ENCODE results near the gene KRTAP10-12. TPM values are rescaled to one million over a fixed set of nuclear protein-coding genes. Genes with fewer than 3 reads are reported as not detected.

KRTAP10-12 gene
- total and polyA plus RNA-seq, 2 of the 4 experiments (the other 2 are of a cell fraction), result not detected

DNA sequence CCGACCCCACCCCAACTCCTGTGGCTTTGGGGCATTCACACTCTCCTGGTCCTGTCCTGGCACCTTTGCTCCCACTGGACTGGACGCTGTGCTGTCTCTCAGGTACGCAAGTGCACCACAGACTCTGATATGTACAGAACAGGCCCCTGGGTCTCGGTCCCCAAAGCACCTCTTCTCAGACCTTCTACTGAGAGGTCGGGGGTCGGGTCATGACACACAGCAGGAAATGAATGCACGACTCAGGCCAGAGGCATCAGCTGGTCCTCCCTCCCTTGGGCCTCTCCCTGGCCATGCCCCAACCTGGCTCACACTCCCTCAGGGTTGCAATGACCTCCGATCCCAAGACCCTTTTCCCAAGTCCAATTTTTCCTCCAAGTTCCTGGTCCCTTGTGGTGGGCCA is 1.8 kb upstream of the KRTAP10-12 start:
- CTCF ChIA-PET, result no interaction called here
- no peak overlapping the region for H3K4me2 ChIP-seq (ENCODE audit: low read depth, low read length)
- no peak overlapping the region for H3K4me3 ChIP-seq (ENCODE audit: insufficient read depth, low read depth, low read length)
- POLR2A ChIA-PET (ENCODE audit: unreplicated experiment), result no interaction called here
- no peak overlapping the region for H3K27ac ChIP-seq (ENCODE audit: insufficient read depth, low read length)
- no peak for TF ChIP-seq NFE2L2 (IDR thresholded peaks at IDR 0.05; ENCODE audit: low read depth, low read length)
- no peak for TF ChIP-seq BHLHE40 (IDR thresholded peaks at IDR 0.05; ENCODE audit: low read depth, low read length)
- TF ChIP-seq, protein P1, sequence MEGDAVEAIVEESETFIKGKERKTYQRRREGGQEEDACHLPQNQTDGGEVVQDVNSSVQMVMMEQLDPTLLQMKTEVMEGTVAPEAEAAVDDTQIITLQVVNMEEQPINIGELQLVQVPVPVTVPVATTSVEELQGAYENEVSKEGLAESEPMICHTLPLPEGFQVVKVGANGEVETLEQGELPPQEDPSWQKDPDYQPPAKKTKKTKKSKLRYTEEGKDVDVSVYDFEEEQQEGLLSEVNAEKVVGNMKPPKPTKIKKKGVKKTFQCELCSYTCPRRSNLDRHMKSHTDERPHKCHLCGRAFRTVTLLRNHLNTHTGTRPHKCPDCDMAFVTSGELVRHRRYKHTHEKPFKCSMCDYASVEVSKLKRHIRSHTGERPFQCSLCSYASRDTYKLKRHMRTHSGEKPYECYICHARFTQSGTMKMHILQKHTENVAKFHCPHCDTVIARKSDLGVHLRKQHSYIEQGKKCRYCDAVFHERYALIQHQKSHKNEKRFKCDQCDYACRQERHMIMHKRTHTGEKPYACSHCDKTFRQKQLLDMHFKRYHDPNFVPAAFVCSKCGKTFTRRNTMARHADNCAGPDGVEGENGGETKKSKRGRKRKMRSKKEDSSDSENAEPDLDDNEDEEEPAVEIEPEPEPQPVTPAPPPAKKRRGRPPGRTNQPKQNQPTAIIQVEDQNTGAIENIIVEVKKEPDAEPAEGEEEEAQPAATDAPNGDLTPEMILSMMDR (conservative IDR thresholded peaks at IDR 0.05; ENCODE audit: low read depth, low read length), result no peak
- TF ChIP-seq RCOR1 (IDR thresholded peaks at IDR 0.05; ENCODE audit: insufficient replicate concordance, low read length), result no peak
- TF ChIP-seq RAD21 (IDR thresholded peaks at IDR 0.05; ENCODE audit: low read length), result no peak
- no peak for TF ChIP-seq RFX5 (IDR thresholded peaks at IDR 0.05; ENCODE audit: low read depth, low read length)
- TF ChIP-seq MAFK (IDR thresholded peaks at IDR 0.05; ENCODE audit: low read depth, low read length), result no peak
- no peak for TF ChIP-seq FOS (IDR thresholded peaks at IDR 0.05; ENCODE audit: low read depth, low read length)
- no peak for TF ChIP-seq POLR2A (IDR thresholded peaks at IDR 0.05; ENCODE audit: low read depth, low read length)
- TF ChIP-seq, protein P2, sequence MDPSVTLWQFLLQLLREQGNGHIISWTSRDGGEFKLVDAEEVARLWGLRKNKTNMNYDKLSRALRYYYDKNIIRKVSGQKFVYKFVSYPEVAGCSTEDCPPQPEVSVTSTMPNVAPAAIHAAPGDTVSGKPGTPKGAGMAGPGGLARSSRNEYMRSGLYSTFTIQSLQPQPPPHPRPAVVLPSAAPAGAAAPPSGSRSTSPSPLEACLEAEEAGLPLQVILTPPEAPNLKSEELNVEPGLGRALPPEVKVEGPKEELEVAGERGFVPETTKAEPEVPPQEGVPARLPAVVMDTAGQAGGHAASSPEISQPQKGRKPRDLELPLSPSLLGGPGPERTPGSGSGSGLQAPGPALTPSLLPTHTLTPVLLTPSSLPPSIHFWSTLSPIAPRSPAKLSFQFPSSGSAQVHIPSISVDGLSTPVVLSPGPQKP (IDR thresholded peaks at IDR 0.05; ENCODE audit: borderline replicate concordance, low read depth, low read length), result no peak
- H2BK5ac ChIP-seq (ENCODE audit: low read depth, low read length, poor library complexity, severe bottlenecking), result no peak overlapping the region
- no peak for ATAC-seq (ENCODE audit: low read depth)
- WGBS, 2 experiments (ENCODE audit: extremely low coverage in 2 of 2, insufficient read length in 1 of 2), result no CpG with 5 or more reads among the region's 8 CpGs
- H3K27me3 ChIP-seq (ENCODE audit: control insufficient read depth, insufficient read depth, low read length), result peaks cover 36% of the 10 kb centered on the region
- no peaks in the 10 kb centered on the region for H3K36me3 ChIP-seq (ENCODE audit: control insufficient read depth, insufficient read depth, low read length)
- H2AFZ ChIP-seq (replicated peaks; ENCODE audit: low read length, poor library complexity), result no peak overlapping the region
- H2AK5ac ChIP-seq (ENCODE audit: low read depth, low read length), result no peak overlapping the region
- in situ Hi-C loops (cut with MboI; ENCODE audit: low sequenced_read_pairs), result no loop called here
- H2BK20ac ChIP-seq (ENCODE audit: low read depth, low read length), result no peak overlapping the region
- H3K23ac ChIP-seq (ENCODE audit: low read depth, low read length), result no peak overlapping the region
- H3K79me1 ChIP-seq (ENCODE audit: low read depth in 1 of 2, low read length in 2 of 2), result no peaks in the 10 kb centered on the region
- H4K91ac ChIP-seq (ENCODE audit: insufficient read depth, low read depth, low read length), result no peak overlapping the region
- no peak overlapping the region for H3K56ac ChIP-seq (ENCODE audit: extremely low read depth, insufficient read depth, low read length)
- no peak overlapping the region for H3K4ac ChIP-seq (ENCODE audit: low read depth, low read length)
- no TSS peak for BruUV-seq (replicated peaks)
- intact Hi-C loops (cut with micrococcal nuclease), result no loop called here
- no peak overlapping the region for H2BK15ac ChIP-seq (ENCODE audit: low read depth, low read length)
- no peak for DNase-seq
- H3K9me1 ChIP-seq (ENCODE audit: insufficient read depth, low read length), result no peaks in the 10 kb centered on the region
- H3K9me3 ChIP-seq (ENCODE audit: control insufficient read depth, insufficient read depth, low read length), result no peaks in the 10 kb centered on the region; the same call in 1 of the 2 replicates
- dilution Hi-C loops (cut with HindIII; ENCODE audit: low sequenced_read_pairs, unreplicated experiment), result no loop called here
- H4K5ac ChIP-seq (ENCODE audit: low read depth, low read length), result no peak overlapping the region
- H2BK120ac ChIP-seq (ENCODE audit: low read depth, low read length), result no peak overlapping the region
- no peak overlapping the region for H3K18ac ChIP-seq (ENCODE audit: low read depth, low read length)
- no peak overlapping the region for H4K8ac ChIP-seq (ENCODE audit: low read depth in 2 of 2, low read length in 2 of 2)
- no peak overlapping the region for H3K14ac ChIP-seq (replicated peaks; ENCODE audit: low read depth, low read length)
- H3K9ac ChIP-seq (ENCODE audit: low read depth, low read length), result no peak overlapping the region
- no peak overlapping the region for H2AK9ac ChIP-seq (replicated peaks; ENCODE audit: low read depth, low read length, poor library complexity)
- no peaks in the 10 kb centered on the region for H3K4me1 ChIP-seq (ENCODE audit: control insufficient read depth, insufficient read depth, low read length)
- H4K20me1 ChIP-seq (ENCODE audit: insufficient read depth, low read length), result no peaks in the 10 kb centered on the region
